Measurements from ENCODE around the gene ATP6V0B.

ATP6V0B gene

DNA sequence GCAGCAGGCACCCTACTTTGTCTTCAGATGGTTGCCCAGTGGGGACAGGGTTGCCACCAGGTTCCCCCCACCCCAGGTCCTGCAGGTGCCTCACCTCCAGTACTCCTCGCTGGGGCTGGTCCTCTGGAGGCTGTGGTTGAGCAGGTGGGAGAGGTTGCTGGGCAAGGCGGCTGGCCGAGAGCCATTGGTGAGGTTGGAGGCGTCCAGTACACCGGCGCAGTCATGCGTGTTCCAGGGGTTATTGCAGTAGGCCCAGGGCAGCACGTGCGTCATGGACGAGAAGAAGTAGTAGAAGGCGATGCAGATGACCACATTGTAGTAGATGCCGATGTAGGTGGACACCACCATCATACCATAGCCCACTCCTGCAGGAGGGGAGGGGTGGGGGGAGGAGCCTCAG is 33.5 kb downstream of the ATP6V0B start:
- DNase-seq (ENCODE audit: low read depth): no peak

DNA sequence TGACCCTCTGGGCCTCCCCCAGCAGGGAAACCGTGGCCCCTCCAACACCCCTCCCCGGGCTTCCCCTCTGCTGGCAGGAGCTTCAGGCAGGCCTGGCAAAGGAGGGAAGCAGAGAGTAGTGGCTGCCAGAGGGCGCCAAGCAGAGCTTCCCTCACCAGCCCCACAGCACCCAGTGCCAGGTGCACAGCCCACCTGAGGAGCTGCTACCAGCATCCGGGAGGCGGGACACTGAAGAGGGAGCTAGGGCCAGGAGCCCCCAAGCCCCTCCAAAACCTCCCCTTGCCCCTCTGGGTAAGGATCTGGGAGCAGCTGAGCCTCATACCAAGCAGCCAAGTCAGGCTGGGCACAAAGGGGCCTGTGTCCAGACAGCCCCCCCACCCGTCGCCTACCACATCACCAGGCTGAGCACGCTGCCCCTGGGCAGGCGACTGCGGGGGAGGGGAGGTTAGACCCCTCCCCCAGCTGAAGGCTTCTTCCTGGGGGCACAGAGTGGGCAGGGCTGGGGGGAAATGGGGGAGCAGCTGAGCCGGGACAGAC is 36.2 kb downstream of the ATP6V0B start:
- no peak for DNase-seq (ENCODE audit: low read depth)

DNA sequence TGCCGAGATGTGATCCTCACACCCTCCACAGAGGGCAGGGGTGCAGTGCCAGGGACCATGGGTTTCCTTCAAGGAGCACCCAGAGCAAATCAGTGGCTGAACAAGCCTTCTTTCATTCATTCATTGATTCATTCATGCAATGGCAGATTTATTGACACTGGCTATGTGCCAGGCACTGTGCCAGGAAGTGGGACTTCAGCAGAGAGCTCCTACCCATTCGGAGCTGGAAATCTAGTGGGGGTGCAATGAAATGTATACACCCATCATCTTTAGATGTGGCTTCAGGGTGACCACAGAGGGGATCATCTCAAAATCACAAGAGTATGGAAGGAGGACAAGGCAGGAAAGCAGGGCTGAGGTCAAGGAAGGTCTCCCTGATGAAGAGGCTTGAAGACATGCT is 37.6 kb downstream of the ATP6V0B start:
- no peak for DNase-seq (ENCODE audit: low read depth)

DNA sequence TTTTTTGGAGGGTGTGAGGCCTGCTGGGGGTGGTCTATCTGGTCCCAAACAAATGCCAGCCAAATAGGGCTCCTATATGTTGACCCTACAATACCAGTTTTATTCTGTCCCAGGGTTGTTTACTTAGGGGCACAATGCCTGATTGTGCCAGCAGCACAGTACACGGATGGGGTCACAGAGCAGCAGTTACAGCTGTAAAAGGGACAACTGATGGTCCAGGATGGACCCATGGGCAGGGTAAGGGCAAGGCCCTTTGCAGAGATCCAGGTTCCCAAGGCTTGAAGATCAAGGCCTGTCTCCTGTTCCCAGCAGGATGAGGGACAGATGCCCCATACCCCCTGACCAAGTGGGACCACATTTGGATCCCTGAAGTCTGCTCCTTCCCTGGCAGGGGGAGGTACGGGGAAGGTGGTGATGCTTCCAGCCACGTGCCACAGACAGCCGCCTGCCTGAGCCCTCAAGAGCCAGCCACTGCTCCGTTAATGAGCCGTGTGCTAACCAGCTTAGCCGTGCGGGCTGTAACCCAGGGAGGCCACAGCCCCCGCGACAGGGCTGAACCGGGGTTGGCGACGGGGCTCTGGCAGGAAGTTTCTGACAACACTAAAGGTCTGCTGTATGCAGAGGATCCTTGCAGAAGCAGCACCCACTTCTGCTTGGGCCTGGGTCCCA is 38.3 kb downstream of the ATP6V0B start:
- no peak for DNase-seq (ENCODE audit: low read depth)

DNA sequence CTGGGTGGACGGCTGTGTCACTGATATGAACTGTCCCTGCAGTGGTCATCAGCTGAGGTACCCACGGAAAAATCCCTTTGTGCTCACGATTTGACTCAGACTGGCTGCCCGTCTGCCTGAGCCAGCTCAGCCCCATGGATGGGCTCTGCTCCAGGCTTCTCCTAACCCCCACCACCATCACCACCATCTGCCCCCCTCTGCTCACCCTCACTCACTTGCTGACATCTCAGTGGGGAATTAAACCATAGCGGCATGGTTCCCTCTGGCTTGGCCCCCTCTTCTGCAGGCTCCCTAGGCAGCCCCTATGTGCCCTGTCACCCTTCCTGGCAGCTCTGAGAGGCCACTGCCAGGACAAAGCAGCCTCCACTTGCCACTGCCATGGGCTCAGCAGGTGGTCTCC is 39.2 kb downstream of the ATP6V0B start:
- no peak for DNase-seq (ENCODE audit: low read depth)

DNA sequence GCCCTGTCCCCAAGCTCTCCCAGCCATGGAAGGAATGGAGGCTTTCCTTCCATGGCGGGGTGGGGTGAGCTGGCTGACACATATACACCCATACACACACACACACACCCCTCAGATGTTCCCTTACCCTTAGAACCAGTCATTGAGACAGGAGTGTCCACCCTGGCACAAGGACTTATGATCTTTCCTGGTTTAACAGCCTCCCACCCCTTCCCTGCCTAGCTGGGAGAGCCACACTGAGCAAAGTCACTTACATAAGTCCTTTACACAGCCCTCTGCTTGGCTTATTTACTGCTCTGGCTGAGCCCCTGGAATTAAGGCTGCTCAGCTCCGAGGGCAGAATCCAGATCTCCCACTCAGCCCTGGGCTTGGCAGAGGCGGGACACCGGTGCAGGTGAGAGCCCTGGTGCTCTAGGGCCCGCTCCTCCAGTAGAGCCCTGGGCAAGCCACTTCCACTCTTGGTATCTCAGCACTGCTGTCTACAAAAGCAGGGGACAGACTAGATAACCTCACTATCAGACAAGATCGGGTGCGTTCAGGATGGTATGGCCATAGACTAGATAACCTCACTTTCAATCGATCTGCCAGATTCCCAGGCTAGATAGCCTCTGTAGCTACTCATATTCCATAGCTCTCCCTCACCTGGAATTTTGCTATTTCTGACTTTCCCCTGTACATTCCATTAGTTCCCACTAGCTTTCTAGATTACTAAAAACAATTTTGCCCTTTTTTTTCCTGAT is 39.8 kb downstream of the ATP6V0B start:
- no peak for DNase-seq (ENCODE audit: low read depth)

DNA sequence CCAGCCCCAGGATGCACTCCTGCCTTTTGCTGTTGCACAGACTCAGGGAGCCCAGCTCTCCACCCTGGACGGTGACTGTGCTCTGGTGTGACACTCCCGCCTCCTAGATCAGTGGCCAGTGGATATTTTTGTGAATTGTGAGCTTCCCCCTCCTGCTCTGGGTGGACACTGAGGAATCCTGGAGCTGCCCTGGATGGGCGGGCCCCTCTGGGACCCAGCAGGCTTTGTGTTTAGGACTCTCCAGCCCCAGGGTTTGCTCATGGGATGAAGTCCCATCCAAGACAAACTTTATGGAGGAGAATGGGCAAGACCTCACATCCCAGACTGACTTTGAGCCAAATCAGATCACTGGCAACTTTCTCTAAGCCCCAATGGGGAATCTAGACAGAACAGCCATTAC is 40.4 kb downstream of the ATP6V0B start:
- DNase-seq (ENCODE audit: low read depth): no peak

DNA sequence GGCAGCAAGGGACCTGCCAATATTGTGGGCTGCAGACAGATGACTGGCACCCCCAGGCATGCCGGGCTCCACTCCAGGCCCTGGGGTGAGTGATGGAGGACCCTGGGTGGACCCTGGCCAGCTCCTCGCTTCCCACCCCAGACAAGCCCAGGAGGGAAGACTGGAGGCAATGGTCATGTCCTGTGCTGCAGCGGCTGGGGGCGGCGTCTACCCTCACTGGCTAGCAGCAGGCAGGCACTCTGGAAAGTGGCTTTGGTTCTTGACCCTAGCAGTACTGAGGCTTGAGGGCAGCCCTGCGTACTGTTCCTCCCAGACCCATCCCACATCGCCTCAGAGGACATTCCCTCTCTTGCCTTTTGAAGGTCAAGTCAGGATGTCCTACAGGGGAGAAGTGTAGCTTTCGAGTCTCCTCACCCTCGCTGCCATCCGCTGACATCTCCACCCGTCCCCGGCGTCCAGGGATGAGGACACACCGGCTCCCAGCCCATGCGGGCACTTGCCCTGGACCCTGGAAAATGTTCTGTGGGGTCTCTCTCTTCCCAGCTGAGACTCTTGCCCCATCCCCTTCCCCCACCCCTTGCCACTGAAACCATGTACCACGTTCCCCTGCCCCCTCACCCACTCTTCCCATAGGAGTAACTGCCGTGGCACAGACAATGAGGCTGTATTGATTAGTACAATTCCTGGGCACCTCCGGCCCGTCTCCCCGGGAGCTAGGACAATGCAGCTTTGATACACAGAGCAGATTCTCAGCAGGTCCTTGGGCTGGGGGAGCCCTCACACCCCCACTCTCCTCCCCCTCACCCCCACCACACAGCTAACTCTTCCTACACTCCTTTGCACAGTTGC is 41.5 kb downstream of the ATP6V0B start:
- DNase-seq (ENCODE audit: low read depth): no peak

DNA sequence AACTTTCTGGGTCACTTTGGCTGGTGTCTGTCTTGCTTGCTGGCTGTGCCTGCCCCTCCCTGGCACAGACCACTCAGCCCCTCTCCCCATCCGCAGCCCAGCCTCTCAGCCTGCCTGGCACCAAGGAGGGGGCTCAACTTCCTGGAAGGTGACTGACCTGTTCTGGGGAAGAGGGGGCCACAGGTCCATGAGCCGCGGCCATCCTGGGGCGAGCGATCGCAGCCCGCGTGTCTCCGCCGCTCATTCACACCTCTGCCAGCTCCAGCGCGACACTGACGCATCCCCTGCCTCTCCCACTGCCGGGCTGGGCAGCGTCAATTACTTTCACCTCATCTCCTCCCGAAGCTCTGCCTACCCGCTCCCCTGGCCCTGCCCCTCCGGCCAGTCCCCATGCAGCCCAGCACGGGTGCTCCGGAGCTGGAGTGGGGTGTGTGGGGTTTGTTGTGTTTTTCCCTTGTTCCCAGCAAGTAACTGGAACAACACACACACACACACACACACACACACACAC is 42.2 kb downstream of the ATP6V0B start:
- no peak for DNase-seq (ENCODE audit: low read depth)

DNA sequence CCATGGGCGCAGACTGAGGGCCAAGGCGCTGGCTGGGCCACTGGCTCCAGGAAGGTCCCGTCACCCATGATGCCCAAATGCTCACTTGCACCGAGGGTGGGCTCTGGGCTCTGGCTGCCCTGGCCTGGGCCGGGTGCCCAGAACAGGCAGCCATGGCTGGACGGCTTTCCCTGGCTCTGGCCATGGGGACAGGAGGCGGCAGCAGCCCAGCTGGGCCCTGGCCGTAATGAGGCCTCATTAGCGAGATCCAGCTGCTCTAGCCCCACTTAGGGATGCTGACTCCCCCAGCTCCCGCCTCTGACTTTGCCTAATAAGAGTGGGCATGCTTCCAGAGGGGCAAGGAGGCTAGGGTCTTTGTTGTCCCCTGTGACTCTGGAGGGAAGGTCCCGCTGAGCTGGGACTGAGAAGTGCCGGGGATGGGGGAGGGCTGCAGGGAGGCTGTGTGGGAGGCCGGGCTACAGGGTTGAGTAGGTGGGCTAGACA is 44.7 kb downstream of the ATP6V0B start:
- no peak for DNase-seq (ENCODE audit: low read depth)

DNA sequence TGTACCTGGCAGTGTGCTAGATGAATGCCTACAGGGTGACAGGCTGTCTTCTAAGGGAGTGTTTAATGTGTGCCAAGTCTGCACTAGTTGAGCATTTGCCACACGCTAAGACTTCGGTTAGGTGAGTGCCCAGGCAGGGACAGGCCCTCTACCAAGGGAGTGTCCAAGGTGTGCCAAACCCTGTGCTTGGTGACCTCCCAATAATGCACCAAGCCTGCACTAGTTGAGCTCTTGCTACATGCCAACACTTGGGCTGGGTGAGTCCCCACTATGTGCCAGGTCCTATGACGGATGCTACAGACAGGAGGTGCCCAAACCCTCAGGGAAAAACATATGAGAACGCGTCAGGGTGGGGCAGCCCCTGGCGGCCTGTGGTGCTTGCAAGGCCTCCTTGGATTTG is 45.7 kb downstream of the ATP6V0B start:
- no peak for DNase-seq (ENCODE audit: low read depth)

DNA sequence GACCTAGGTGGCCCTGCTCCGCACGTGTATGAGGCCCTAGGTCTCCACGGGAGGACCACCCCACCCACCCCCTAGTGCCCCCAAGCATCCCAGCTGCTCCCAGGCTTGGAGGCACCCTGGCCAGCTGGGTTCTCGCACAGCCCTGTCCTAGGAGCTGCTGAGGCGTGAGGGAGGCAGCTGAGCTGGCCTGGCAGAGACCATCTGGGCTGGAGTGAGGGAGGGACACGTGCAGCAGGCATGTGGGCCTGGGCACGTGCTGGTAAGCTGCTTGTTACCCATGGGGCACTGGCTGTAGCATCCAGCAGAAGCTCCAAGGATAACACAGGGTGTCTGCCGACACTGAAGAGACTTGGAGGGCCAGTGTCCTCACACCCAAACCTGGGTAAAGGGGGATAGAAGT is 46.4 kb downstream of the ATP6V0B start:
- DNase-seq (ENCODE audit: low read depth): no peak

DNA sequence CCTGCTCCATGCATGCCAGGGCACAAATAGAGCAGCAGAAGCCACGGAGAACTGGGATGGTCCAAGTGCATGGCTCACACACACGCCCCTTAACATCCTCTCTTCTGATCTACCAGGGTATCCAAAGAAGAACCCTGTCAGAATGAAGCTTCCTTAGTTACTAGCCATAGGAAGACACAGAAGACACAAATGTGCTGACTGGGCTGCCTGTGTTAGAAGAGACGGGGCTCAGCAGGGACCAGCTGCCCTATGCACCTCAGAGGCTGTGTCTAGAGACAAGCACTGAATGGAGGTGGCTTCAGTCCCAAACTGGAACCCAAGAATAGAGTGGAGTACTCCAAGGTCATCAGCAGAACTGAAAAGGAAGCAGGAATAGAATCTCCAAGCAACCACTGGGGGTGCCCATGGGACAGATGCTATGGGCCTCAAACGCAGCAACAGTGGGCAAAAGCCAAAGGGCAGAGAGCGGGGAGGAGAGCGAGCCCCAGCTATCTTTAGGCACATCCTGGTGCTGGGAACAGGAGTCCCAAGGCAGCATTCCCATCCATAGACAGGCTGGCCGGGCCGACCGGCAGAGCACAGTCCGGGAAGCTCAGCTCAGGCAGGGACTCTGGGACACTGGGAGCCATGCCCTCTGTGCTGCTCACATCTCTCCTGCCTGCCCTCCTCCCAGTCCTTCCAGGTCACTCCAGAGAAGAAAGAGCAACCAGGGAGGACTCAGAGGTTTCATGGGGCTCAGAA is 47.0 kb downstream of the ATP6V0B start:
- no peak for DNase-seq (ENCODE audit: low read depth)

DNA sequence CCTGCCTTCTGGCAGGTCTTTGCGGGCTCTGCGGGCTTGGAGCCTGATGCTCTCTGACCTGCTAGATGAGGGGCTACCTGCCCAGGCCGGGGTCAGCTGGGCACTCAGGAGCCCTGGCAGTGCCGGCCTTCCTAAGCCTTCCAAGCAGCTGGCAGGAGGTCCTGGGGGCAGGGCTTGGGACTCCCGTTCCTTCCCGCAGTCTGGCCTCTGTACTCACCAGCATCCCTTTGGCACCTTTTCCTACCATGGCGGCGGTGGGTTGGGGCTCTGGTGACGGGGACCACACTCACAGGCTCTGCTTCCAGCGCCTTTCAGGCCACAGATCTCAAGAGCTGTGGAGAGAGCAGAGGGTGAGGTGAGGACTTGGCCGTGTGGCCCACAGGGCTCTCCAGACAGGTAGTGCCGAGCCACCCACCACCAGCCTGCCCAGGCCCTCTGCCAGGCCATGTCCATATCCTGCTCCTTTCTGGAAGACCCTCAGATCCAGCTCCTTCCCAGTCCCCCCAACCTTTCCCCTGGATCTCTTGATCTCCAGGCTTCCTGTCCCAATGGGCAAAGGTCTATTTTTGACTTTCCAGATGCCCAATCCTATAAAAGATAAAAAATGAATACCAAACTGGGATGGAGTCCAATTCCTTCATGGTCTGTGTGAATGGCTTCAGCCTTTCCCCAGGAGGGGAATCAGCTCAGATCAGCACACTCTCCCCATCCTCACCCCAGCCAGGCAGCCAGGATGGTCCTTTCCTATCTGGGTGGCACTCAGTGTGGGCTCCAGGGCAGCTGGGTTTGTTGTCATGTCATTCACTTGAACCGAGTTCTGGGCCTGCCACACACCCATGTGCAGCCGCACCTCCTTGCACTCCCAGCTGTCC is 49.5 kb downstream of the ATP6V0B start:
- DNase-seq (ENCODE audit: low read depth): no peak

DNA sequence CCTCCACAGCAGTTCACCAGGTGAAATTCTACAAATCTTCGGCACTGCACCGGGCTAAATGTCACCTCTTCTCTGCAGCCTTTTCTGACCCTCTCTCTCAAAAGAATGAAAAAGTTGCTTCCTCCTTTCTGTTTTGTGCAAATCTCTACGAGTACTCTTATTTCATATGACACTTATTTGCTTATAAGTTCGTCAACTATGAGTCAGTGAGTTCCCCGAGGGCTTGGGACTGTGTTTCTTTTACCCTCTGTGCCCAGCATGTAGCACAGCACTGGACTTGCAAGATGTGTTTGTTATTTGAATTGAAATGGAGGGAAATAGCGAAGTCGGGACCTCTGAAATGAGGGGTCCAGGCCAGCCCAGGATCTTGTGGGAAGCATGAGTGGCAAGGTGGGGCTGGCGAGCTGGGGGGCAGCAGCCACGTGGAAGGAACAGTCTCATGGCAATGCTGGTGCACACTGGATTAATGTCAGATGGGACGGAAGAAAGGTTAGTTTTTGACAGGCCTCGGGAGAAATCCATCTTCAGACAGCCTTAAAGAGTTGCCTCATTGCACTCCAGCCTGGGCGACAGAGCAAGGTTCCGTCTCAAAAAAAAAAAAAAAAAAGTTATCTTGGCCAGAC is 50.3 kb downstream of the ATP6V0B start:
- DNase-seq (ENCODE audit: low read depth): no peak

DNA sequence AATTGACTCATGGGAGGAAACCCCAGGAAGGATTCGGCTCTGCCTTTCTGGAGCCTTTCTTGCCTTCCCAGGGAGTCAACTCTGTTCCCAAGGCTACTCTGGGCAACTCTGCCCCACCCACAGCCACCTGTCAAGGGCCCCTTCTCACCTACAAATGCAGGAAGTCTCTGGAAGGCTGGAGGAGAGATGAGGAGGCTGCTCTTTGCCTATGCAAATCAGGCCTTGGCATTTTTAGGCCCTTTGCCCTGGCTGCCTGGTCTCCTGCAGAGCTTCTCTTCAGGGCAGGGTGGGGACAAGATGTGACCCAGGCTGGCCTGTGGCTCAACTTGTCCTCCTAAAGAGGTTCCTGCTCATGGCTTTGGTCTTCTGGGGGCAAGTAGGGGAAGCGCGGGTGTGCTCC is 51.1 kb downstream of the ATP6V0B start:
- DNase-seq (ENCODE audit: low read depth): no peak

DNA sequence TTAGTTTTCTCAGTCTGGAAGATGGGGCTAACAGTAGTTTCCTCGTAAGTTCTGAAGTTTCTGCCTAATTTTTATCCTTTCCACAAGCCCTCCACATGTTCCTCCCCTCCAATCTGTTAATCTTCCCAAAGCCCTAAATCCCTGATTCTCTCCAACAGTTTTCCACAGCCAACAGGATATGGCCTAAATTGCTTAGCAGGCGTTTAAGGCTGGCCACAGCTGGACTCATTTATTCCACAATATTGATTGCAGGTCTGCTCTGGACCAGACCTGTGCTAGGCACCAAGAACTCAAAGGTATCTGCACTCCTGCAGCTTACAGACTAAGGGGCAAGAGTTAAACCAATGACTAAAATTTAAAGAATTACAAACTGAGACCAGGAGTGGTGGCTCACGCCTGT is 52.6 kb downstream of the ATP6V0B start:
- no peak for DNase-seq (ENCODE audit: low read depth)
